Neural crest cell (in vitro differentiated cells): ENCODE data around the gene RAP1GAP2. TPM values are rescaled to one million over a fixed set of nuclear protein-coding genes. Genes with fewer than 3 reads are reported as not detected.

ENCODE experiments used
- DNase-seq: peaks from one replicate; pipeline ENCODE4 v3.0.0; 2021; ENCODE audit warnings: low read depth, mixed read lengths, low spot score
- H3K27ac Mint-ChIP-seq: one replicate; pipeline ENCODE4 v1.8.0; 2021; ENCODE audit warnings: mild to moderate bottlenecking, mixed read lengths; ENCODE audit not compliant: unreplicated experiment
- H3K27me3 Mint-ChIP-seq: 2 replicates; pipeline ENCODE4 v1.8.0; 2021; ENCODE audit warnings: low read depth, mild to moderate bottlenecking, mixed read lengths
- H3K36me3 Mint-ChIP-seq: 2 replicates; pipeline ENCODE4 v1.8.0; 2021; ENCODE audit warnings: low read depth, mild to moderate bottlenecking, mixed read lengths
- H3K4me1 Mint-ChIP-seq: 2 replicates; pipeline ENCODE4 v1.8.0; 2021; ENCODE audit warnings: mixed read lengths
- H3K4me3 Mint-ChIP-seq: one replicate; pipeline ENCODE4 v1.8.0; 2021; ENCODE audit warnings: mild to moderate bottlenecking, mixed read lengths
- H3K9me3 Mint-ChIP-seq: 2 replicates; pipeline ENCODE4 v1.8.0; 2021; ENCODE audit warnings: mixed read lengths
- CTCF ChIP-seq: fragments of 200-600 bp; sonication (generic); conservative IDR thresholded peaks from 2 replicates; pipeline ENCODE4 v1.5.0; 2021; ENCODE audit warnings: antibody characterized with exemption, mild to moderate bottlenecking
- total RNA-seq: library from RNA; stranded (reverse); gene quantifications from 2 replicates; pipeline ENCODE4 v1.2.1, GENCODE V29; 2021

RAP1GAP2 gene
- total RNA-seq, 1 donor from 2014 or later: 1.0 TPM

- no peak overlapping the region for H3K27ac Mint-ChIP-seq
- DNase-seq: no peak
- H3K36me3 Mint-ChIP-seq: peaks cover 8% of the 10 kb centered on the region
- TF ChIP-seq CTCF: no peak
- H3K27me3 Mint-ChIP-seq: peaks cover 2% of the 10 kb centered on the region
- H3K4me3 Mint-ChIP-seq: no peak overlapping the region
- H3K4me1 Mint-ChIP-seq: no peaks in the 10 kb centered on the region
- H3K9me3 Mint-ChIP-seq: peaks cover 22% of the 10 kb centered on the region
Measured at GRCh38 chr17:3022197-3022596, 226.0 kb downstream of the RAP1GAP2 start.

GRCh38 chr17:3024346-3024745 lies 228.1 kb downstream of the RAP1GAP2 start:
- Mint-ChIP-seq H3K27me3 (peaks cover 2% of the 10 kb centered on the region), H3K4me3 (no peak overlapping the region), H3K27ac (no peak overlapping the region), H3K9me3 (peaks cover 22% of the 10 kb centered on the region), H3K36me3 (peaks cover 8% of the 10 kb centered on the region), H3K4me1 (no peaks in the 10 kb centered on the region)
- TF ChIP-seq CTCF: no peak
- no peak for DNase-seq

- H3K36me3 Mint-ChIP-seq: peaks cover 8% of the 10 kb centered on the region
- peaks cover 2% of the 10 kb centered on the region for H3K27me3 Mint-ChIP-seq
- no peaks in the 10 kb centered on the region for H3K4me1 Mint-ChIP-seq
- no peak for DNase-seq
- no peak overlapping the region for H3K27ac Mint-ChIP-seq
- TF ChIP-seq CTCF: no peak
- no peak overlapping the region for H3K4me3 Mint-ChIP-seq
- peaks cover 22% of the 10 kb centered on the region for H3K9me3 Mint-ChIP-seq
Measured at GRCh38 chr17:3025421-3026124, 229.3 kb downstream of the RAP1GAP2 start.

GRCh38 chr17:3026125-3026855 lies 230.1 kb downstream of the RAP1GAP2 start:
- Mint-ChIP-seq H3K27me3 (peaks cover 2% of the 10 kb centered on the region), H3K4me3 (no peak overlapping the region), H3K4me1 (no peaks in the 10 kb centered on the region), H3K9me3 (peaks cover 22% of the 10 kb centered on the region), H3K36me3 (peaks cover 8% of the 10 kb centered on the region), H3K27ac (peak overlapping the region; percentile 35)
- DNase-seq: no peak
- TF ChIP-seq CTCF: no peak

- Mint-ChIP-seq H3K27me3 (peaks cover 2% of the 10 kb centered on the region), H3K4me3 (no peak overlapping the region), H3K4me1 (no peaks in the 10 kb centered on the region), H3K9me3 (peaks cover 19% of the 10 kb centered on the region), H3K27ac (no peak overlapping the region), H3K36me3 (peaks cover 8% of the 10 kb centered on the region)
- no peak for DNase-seq
- TF ChIP-seq CTCF: no peak
Measured at GRCh38 chr17:3026856-3027751, 230.9 kb downstream of the RAP1GAP2 start.
